ENCODE data around the gene FLT3LG. TPM values are rescaled to one million over a fixed set of nuclear protein-coding genes. Genes with fewer than 3 reads are reported as not detected.

FLT3LG gene
- total and polyA plus RNA-seq, 2 of the 8 experiments (the other 6 are each of a cell fraction or from before 2014, with no cell fraction given): 1.6 to 3.2 TPM

DNA sequence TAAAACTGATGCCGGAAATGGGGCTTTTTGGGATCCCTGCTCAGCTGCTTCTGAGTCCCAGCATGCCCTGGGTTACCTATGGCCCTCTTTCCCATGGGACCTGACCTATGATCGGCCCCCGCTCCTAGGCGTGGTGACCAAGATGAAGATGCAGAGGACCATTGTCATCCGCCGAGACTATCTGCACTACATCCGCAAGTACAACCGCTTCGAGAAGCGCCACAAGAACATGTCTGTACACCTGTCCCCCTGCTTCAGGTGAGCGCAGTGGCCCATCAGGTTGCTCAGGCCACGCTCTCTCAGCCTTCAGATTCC lies 23.7 kb downstream of the FLT3LG start:
- H3K9me3 ChIP-seq (ENCODE audit: insufficient read depth in 2 of 2, low read depth in 1 of 2, low read length in 1 of 2): no peaks in the 10 kb centered on the region
- H3K4ac ChIP-seq (replicated peaks; ENCODE audit: insufficient read length, low read depth, low read length): no peak overlapping the region
- H3K56ac ChIP-seq (replicated peaks; ENCODE audit: insufficient read length, low read depth, low read length): no peak overlapping the region
- peak overlapping the region; percentile 38; the same call in 1 of the 2 replicates for H3K27ac ChIP-seq (ENCODE audit: low read depth, low read length)
- peak overlapping the region in 3 of 4 experiments; percentile 91 to 98 (median 97); a peak in 5 of 8 replicates for H3K4me3 ChIP-seq (ENCODE audit: extremely low read depth in 1 of 4, insufficient read depth in 2 of 4, low read depth in 3 of 4, low read length in 4 of 4)
- no peak overlapping the region for H2AFZ ChIP-seq (ENCODE audit: low read length)
- ChIA-PET CTCF (ENCODE audit: partially characterized antibody) (no interaction called here), POLR2A (ENCODE audit: partially characterized antibody) (interaction anchor here (1.1 to 7.9 kb wide), 5 partner anchors 14 to 83 kb away, joined by 4 to 89 read pairs (median 6); partner anchors contain the start of gene NOSIP)
- peaks cover 0 to 32% (median 23%) of the 10 kb centered on the region in 4 experiments; a peak in 6 of 7 replicates for H3K4me1 ChIP-seq (replicated peaks in 1 of 4; ENCODE audit: control insufficient read depth in 3 of 4, insufficient read depth in 4 of 4, low read length in 3 of 4)
- H3K23ac ChIP-seq (ENCODE audit: insufficient read length): no peak overlapping the region
- H2BK20ac ChIP-seq (ENCODE audit: low read length): no peak overlapping the region
- H3K36me3 ChIP-seq (ENCODE audit: control insufficient read depth in 2 of 4, insufficient read depth in 4 of 4, low read length in 3 of 4): peaks cover 19 to 36% (median 23%) of the 10 kb centered on the region in 4 experiments
- H3K4me2 ChIP-seq (ENCODE audit: insufficient read depth in 1 of 2, low read depth in 2 of 2, low read length in 2 of 2): peak overlapping the region; percentile 95 to 97
- no peaks in the 10 kb centered on the region for H3K27me3 ChIP-seq (replicated peaks in 1 of 4; ENCODE audit: control insufficient read depth in 3 of 4, extremely low read depth in 1 of 4, insufficient read depth in 3 of 4, low read length in 3 of 4)
- no peak overlapping the region for H3K14ac ChIP-seq (ENCODE audit: insufficient read length)
- H3K79me1 ChIP-seq (ENCODE audit: low read depth, low read length): peaks cover 11% of the 10 kb centered on the region
- H4K91ac ChIP-seq (replicated peaks; ENCODE audit: insufficient read length, low read length): no peak overlapping the region
- H3K79me2 ChIP-seq (ENCODE audit: control insufficient read depth in 1 of 2, insufficient read depth in 2 of 2, low read length in 2 of 2): peaks cover 0 to 22% of the 10 kb centered on the region in 2 experiments; a peak in 2 of 4 replicates
- no peak overlapping the region for H2BK5ac ChIP-seq (ENCODE audit: low read depth, low read length)
- H4K5ac ChIP-seq (ENCODE audit: insufficient read length, low read depth, low read length): no peak overlapping the region
- 95% methylated on average over 12 of the region's 12 CpGs; no CpG with 5 or more reads in 1 of the 2 experiments for WGBS, 2 experiments (ENCODE audit: extremely low coverage in 1 of 2, insufficient coverage in 1 of 2, insufficient read length in 1 of 2, insufficient replicate concordance in 2 of 2, low coverage in 1 of 2, low lambda C conversion rate in 2 of 2, missing lambda C conversion rate in 1 of 2)
- H4K8ac ChIP-seq (ENCODE audit: extremely low read depth, insufficient read depth, low read length): peak overlapping the region; percentile 84; the same call in 1 of the 2 replicates
- DNase-seq (ENCODE audit: low read depth in 1 of 2, low spot score in 2 of 2) (no peak), FAIRE-seq (no peak)
- no peak overlapping the region for H2BK120ac ChIP-seq (replicated peaks; ENCODE audit: low read depth, low read length)
- TF ChIP-seq SP1 (IDR thresholded peaks at IDR 0.05; ENCODE audit: low read depth, low read length) (peak; percentile 62; the same call in 1 of the 2 replicates), POLR2A (IDR thresholded peaks at IDR 0.05; ENCODE audit: control extremely low read depth in 1 of 2, low read depth in 2 of 2, low read length in 2 of 2) (no peak), SIX5 (IDR thresholded peaks at IDR 0.05; ENCODE audit: low read depth, low read length) (peak; percentile 12; the same call in 1 of the 2 replicates), CHD2 (IDR thresholded peaks at IDR 0.05; ENCODE audit: low read length) (no peak)
- no peak overlapping the region for H3K18ac ChIP-seq (ENCODE audit: extremely low read depth, low read length)
- peaks cover 9% of the 10 kb centered on the region; the same call in 1 of the 2 replicates for H3K23me2 ChIP-seq (ENCODE audit: low read depth, low read length)
- no peak overlapping the region for H2AK5ac ChIP-seq (ENCODE audit: low read depth, low read length)
- H2BK12ac ChIP-seq (ENCODE audit: low read depth, low read length): no peak overlapping the region
- peak overlapping the region in 3 of 4 experiments; percentile 2 to 35 (median 26); a peak in 1 of 7 replicates for H3K9ac ChIP-seq (replicated peaks in 1 of 4; ENCODE audit: extremely low read depth in 1 of 4, low read depth in 3 of 4, low read length in 3 of 4)
- H4K20me1 ChIP-seq (replicated peaks in 1 of 2; ENCODE audit: control insufficient read depth in 1 of 2, insufficient read depth in 2 of 2, low read length in 2 of 2): peaks cover 15 to 18% of the 10 kb centered on the region in 2 experiments
- no peak overlapping the region for H2BK15ac ChIP-seq (ENCODE audit: low read length)

All from H1 (cell line).